SK-N-SH (cell line): Measurements from ENCODE around the gene RXFP3. TPM values are rescaled to one million over a fixed set of nuclear protein-coding genes. Genes with fewer than 3 reads are reported as not detected.

Source experiments
- CTCF ChIA-PET: fragments of 300-600, 350-600 bp; formaldehyde crosslinking; extraction: SDS; loops from one replicate; lab custom pipeline; 2021; lab: Yijun Ruan, JAX
- POLR2A ChIA-PET: fragments of 350-600 bp; sonication (Branson Sonifier 250); formaldehyde crosslinking; extraction: SDS; loops from one replicate; lab custom pipeline; 2020; ENCODE audit warnings: antibody characterized with exemption, inconsistent platforms; lab: Yijun Ruan, JAX
- DNase-seq: peaks from one replicate; pipeline ENCODE4 v3.0.0; 2012
- H2AFZ ChIP-seq: fragments of 200-600 bp; sonication (generic); 2 replicates; pipeline ENCODE4 v1.8.1; 2016; ENCODE audit warnings: antibody characterized with exemption, mild to moderate bottlenecking, low read depth
- H3F3A ChIP-seq: fragments of 200-600 bp; sonication (generic); replicated peaks from 2 replicates; pipeline ENCODE3; 2016; ENCODE audit warnings: antibody characterized with exemption, mild to moderate bottlenecking; ENCODE audit not compliant: insufficient read depth
- H3K27ac ChIP-seq, 2 experiments: fragments of 200-500 bp in 1 of 2; fragments of 200-600 bp in 1 of 2; sonication (Bioruptor generic) in 1 of 2; sonication (generic), shearing (Covaris generic) in 1 of 2; 2 replicates each; pipeline versions ENCODE4 v1.5.1 to v1.6.1; 2014 to 2016; ENCODE audit warnings: low read depth in 2 of 2, inconsistent platforms in 1 of 2, low read length in 1 of 2, mild to moderate bottlenecking in 1 of 2, mixed read lengths in 1 of 2
- H3K27me3 ChIP-seq: fragments of 200-600 bp; sonication (generic), shearing (Covaris generic); 2 replicates; pipeline ENCODE4 v1.6.1; 2016; ENCODE audit warnings: mixed run types; ENCODE audit not compliant: insufficient read depth
- H3K36me3 ChIP-seq, 2 experiments: fragments of 200-500 bp in 1 of 2; fragments of 200-600 bp in 1 of 2; sonication (Bioruptor generic) in 1 of 2; sonication (generic) in 1 of 2; replicated peaks in 1 of 2; 2 replicates each; pipeline versions ENCODE3 to v1.5.1; 2014 to 2016; ENCODE audit warnings: low read length in 1 of 2, mild to moderate bottlenecking in 1 of 2; ENCODE audit not compliant: insufficient read depth in 2 of 2, control insufficient read depth in 1 of 2
- H3K4me1 ChIP-seq, 2 experiments: fragments of 200-500 bp in 1 of 2; fragments of 200-600 bp in 1 of 2; sonication (Bioruptor generic) in 1 of 2; sonication (generic), shearing (Covaris generic) in 1 of 2; 2 replicates each; pipeline versions ENCODE4 v1.5.1 to v1.6.1; 2014 to 2016; ENCODE audit warnings: low read depth in 1 of 2, low read length in 1 of 2, mixed run types in 1 of 2; ENCODE audit not compliant: insufficient read depth in 2 of 2, control insufficient read depth in 1 of 2
- H3K4me2 ChIP-seq: fragments of 200-600 bp; sonication (generic), shearing (Covaris generic); 2 replicates; pipeline ENCODE4 v1.6.1; 2017; ENCODE audit warnings: mixed run types
- H3K4me3 ChIP-seq, 2 experiments: fragments of 200-500 bp in 1 of 2; fragments of 200-600 bp in 1 of 2; sonication (Bioruptor generic) in 1 of 2; sonication (generic), shearing (Covaris generic) in 1 of 2; 2 replicates each; pipeline versions ENCODE4 v1.5.1 to v1.8.1; 2014 to 2016; ENCODE audit warnings: low read depth in 2 of 2, inconsistent platforms in 1 of 2, low read length in 1 of 2, mild to moderate bottlenecking in 1 of 2, mixed read lengths in 1 of 2, moderate library complexity in 1 of 2
- H3K79me2 ChIP-seq: fragments of 200-600 bp; sonication (generic); 2 replicates; pipeline ENCODE4 v1.8.1; 2017; ENCODE audit warnings: mild to moderate bottlenecking; ENCODE audit not compliant: insufficient read depth
- H3K9ac ChIP-seq: fragments of 200-600 bp; sonication (generic); 2 replicates; pipeline ENCODE4 v1.6.1; 2017; ENCODE audit warnings: mixed run types
- H3K9me2 ChIP-seq: fragments of 200-600 bp; sonication (generic); 2 replicates; pipeline ENCODE4 v1.6.1; 2017; ENCODE audit warnings: mixed run types
- H3K9me3 ChIP-seq: fragments of 200-600 bp; sonication (generic); 2 replicates; pipeline ENCODE4 v1.6.1; 2017; ENCODE audit warnings: mixed run types, mild to moderate bottlenecking, moderate library complexity
- H4K20me1 ChIP-seq: fragments of 200-600 bp; sonication (generic); 2 replicates; pipeline ENCODE4 v1.6.1; 2017; ENCODE audit warnings: mild to moderate bottlenecking, mixed run types; ENCODE audit not compliant: insufficient read depth
- CHD2 ChIP-seq: fragments of 150-350 bp; IDR thresholded peaks from 2 replicates; pipeline ENCODE4 v1.6.1; 2018; ENCODE audit warnings: low read length; ENCODE audit not compliant: partially characterized antibody
- EP300 ChIP-seq, 2 experiments: IDR thresholded peaks; 2 replicates each; pipeline versions ENCODE4 v1.4.0 to v1.6.1; 2012; ENCODE audit warnings: borderline replicate concordance in 1 of 2, low read depth in 1 of 2, low read length in 1 of 2
- EZH2phosphoT487 ChIP-seq: fragments of 200-600 bp; sonication (generic); IDR thresholded peaks from 2 replicates; pipeline ENCODE4 v1.6.1; 2017; ENCODE audit warnings: low read depth, mixed run types, mild to moderate bottlenecking, antibody characterized with exemption, moderate library complexity, borderline replicate concordance
- FOSL2 ChIP-seq: IDR thresholded peaks from 2 replicates; pipeline ENCODE4 v1.4.0; 2012; ENCODE audit warnings: low read depth, mild to moderate bottlenecking, moderate library complexity, borderline replicate concordance
- GATA2 ChIP-seq: sonication (generic); formaldehyde crosslinking; IDR thresholded peaks from 2 replicates; pipeline ENCODE4 v1.5.0; 2020; ENCODE audit warnings: mild to moderate bottlenecking, missing genetic modification reagents
- MXI1 ChIP-seq: IDR thresholded peaks from 2 replicates; pipeline ENCODE4 v1.6.1; 2012; ENCODE audit warnings: mild to moderate bottlenecking, low read depth, low read length, improper control_type of control experiment
- POLR2AphosphoS5 ChIP-seq: IDR thresholded peaks from 2 replicates; pipeline ENCODE4 v1.6.1; 2012; ENCODE audit warnings: low read depth, low read length
- RAD21 ChIP-seq: IDR thresholded peaks from 2 replicates; pipeline ENCODE4 v1.6.1; 2012; ENCODE audit warnings: mild to moderate bottlenecking, low read length
- RXRA ChIP-seq: IDR thresholded peaks from 2 replicates; pipeline ENCODE4 v1.4.0; 2012; ENCODE audit warnings: low read depth, mild to moderate bottlenecking, borderline replicate concordance
- SIN3A ChIP-seq: IDR thresholded peaks from 2 replicates; pipeline ENCODE4 v1.6.1; 2012; ENCODE audit warnings: low read depth, mild to moderate bottlenecking, low read length, moderate library complexity, borderline replicate concordance
- TAF1 ChIP-seq: IDR thresholded peaks from 2 replicates; pipeline ENCODE4 v1.6.1; 2012; ENCODE audit warnings: low read depth, mild to moderate bottlenecking, low read length, moderate library complexity, borderline replicate concordance
- TEAD4 ChIP-seq: IDR thresholded peaks from 2 replicates; pipeline ENCODE4 v1.4.0; 2012; ENCODE audit warnings: mild to moderate bottlenecking, borderline replicate concordance; ENCODE audit not compliant: insufficient read depth
- WGBS: methylation state at CpG from one replicate; pipeline ENCODE4 v1.1.6; 2017; ENCODE audit warnings: low lambda C conversion rate; 5-methylcytosine and 5-hydroxymethylcytosine counted together
- polyA plus RNA-seq, 3 experiments: library from polyadenylated mRNA; depleted of rRNA; stranded (reverse); fragments of >200 nt; gene quantifications; 2 replicates each; pipeline ENCODE4 v1.2.3, GENCODE V29; 2012
- TF ChIP-seq, protein P1 (sequence below): IDR thresholded peaks from 2 replicates; pipeline ENCODE4 v1.4.0; 2012; ENCODE audit warnings: low read depth
- TF ChIP-seq, protein P2 (sequence below): IDR thresholded peaks from 2 replicates; pipeline ENCODE4; 2012
- TF ChIP-seq, protein P3 (sequence below): IDR thresholded peaks from 2 replicates; pipeline ENCODE4 v1.6.1; 2012; ENCODE audit warnings: mild to moderate bottlenecking, low read depth, low read length, moderate library complexity
- TF ChIP-seq, protein P4 (sequence below): fragments of 150-350 bp; IDR thresholded peaks from 2 replicates; pipeline ENCODE4 v1.6.1; 2017; ENCODE audit warnings: antibody characterized with exemption, low read length, low read depth, borderline replicate concordance

The RXFP3 gene
- polyA plus RNA-seq, 1 of the 3 experiments (the other 2 are of a cell fraction) = not detected

DNA sequence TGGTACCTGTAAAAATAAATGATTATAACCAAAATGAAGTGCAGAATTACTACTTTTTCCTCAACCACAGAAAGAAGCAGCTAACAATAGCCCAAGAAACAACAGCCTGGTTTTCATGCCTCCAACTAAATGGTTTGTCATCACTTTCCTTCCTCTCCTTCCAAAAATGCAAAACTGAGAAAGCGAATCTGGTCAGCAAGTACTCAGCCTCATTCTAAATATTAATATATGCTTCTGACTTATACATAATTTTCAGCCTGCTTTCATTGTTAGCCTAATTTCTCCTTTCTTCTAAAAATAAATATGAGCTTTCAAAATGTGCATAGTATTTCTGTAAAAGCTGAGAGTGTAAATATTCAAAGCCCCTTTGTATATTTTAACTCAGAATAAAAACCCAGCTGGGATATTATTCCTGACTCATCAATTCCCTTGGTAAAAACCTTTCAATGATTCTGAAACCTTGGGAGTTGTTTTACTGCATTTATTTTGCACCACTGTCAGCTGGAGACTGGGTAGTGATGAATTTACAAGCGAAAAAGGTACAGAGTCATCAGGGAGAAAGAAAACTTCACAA, 21.5 kb downstream of the RXFP3 start (continued):
- no peak for TF ChIP-seq EP300 (IDR thresholded peaks at IDR 0.05; ENCODE audit: borderline replicate concordance in 1 of 2, low read depth in 1 of 2, low read length in 1 of 2)
- TF ChIP-seq, protein P1, sequence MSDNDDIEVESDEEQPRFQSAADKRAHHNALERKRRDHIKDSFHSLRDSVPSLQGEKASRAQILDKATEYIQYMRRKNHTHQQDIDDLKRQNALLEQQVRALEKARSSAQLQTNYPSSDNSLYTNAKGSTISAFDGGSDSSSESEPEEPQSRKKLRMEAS = no peak
- no peak for TF ChIP-seq CHD2
- TF ChIP-seq SIN3A = no peak
- TF ChIP-seq, protein P2, sequence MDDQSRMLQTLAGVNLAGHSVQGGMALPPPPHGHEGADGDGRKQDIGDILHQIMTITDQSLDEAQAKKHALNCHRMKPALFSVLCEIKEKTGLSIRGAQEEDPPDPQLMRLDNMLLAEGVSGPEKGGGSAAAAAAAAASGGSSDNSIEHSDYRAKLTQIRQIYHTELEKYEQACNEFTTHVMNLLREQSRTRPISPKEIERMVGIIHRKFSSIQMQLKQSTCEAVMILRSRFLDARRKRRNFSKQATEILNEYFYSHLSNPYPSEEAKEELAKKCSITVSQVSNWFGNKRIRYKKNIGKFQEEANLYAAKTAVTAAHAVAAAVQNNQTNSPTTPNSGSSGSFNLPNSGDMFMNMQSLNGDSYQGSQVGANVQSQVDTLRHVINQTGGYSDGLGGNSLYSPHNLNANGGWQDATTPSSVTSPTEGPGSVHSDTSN = no peak
- no peak for TF ChIP-seq TEAD4
- TF ChIP-seq, protein P3, sequence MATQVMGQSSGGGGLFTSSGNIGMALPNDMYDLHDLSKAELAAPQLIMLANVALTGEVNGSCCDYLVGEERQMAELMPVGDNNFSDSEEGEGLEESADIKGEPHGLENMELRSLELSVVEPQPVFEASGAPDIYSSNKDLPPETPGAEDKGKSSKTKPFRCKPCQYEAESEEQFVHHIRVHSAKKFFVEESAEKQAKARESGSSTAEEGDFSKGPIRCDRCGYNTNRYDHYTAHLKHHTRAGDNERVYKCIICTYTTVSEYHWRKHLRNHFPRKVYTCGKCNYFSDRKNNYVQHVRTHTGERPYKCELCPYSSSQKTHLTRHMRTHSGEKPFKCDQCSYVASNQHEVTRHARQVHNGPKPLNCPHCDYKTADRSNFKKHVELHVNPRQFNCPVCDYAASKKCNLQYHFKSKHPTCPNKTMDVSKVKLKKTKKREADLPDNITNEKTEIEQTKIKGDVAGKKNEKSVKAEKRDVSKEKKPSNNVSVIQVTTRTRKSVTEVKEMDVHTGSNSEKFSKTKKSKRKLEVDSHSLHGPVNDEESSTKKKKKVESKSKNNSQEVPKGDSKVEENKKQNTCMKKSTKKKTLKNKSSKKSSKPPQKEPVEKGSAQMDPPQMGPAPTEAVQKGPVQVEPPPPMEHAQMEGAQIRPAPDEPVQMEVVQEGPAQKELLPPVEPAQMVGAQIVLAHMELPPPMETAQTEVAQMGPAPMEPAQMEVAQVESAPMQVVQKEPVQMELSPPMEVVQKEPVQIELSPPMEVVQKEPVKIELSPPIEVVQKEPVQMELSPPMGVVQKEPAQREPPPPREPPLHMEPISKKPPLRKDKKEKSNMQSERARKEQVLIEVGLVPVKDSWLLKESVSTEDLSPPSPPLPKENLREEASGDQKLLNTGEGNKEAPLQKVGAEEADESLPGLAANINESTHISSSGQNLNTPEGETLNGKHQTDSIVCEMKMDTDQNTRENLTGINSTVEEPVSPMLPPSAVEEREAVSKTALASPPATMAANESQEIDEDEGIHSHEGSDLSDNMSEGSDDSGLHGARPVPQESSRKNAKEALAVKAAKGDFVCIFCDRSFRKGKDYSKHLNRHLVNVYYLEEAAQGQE = no peak
- TF ChIP-seq POLR2AphosphoS5 = no peak

DNA sequence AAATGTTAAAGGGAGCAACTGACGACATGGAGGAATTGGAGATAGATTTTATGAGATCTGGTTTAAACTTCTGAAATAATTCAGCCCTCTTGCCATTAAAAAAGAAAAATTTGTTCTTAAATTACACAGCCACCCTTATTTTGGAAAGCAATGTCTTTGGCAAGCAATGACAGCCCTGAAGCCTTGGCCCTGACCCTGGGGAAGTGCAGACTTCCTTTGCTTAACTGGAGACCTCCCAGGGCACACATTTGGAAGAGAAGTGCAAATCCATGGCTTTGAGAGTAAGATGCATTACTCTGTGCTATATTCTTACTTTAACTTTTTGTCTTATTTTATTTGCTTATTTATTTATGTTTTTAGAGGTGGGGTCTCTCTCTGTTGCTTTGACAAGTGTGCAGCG, 22.0 kb downstream of the RXFP3 start:
- POLR2A ChIA-PET = no interaction called here
- DNase-seq = no peak
- Histone ChIP-seq H3K9ac (no peak overlapping the region), H3K4me2 (no peak overlapping the region), H3K27ac (no peak overlapping the region), H4K20me1 (no peaks in the 10 kb centered on the region), H3F3A (no peaks in the 10 kb centered on the region), H3K4me1 (no peaks in the 10 kb centered on the region), H3K9me3 (no peaks in the 10 kb centered on the region), H3K9me2 (no peaks in the 10 kb centered on the region), H3K4me3 (no peak overlapping the region), H3K27me3 (no peaks in the 10 kb centered on the region; the same call in 1 of the 2 replicates), H3K36me3 (no peaks in the 10 kb centered on the region), H2AFZ (no peak overlapping the region), H3K79me2 (no peaks in the 10 kb centered on the region)
- 47% methylated on average over 2 of the region's 2 CpGs for WGBS
- CTCF ChIA-PET = no interaction called here
- no peak for TF ChIP-seq RXRA
- TF ChIP-seq EZH2phosphoT487 = no peak
- TF ChIP-seq, protein P4, sequence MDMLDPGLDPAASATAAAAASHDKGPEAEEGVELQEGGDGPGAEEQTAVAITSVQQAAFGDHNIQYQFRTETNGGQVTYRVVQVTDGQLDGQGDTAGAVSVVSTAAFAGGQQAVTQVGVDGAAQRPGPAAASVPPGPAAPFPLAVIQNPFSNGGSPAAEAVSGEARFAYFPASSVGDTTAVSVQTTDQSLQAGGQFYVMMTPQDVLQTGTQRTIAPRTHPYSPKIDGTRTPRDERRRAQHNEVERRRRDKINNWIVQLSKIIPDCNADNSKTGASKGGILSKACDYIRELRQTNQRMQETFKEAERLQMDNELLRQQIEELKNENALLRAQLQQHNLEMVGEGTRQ = no peak
- no peak for TF ChIP-seq MXI1
- TF ChIP-seq GATA2 (CRISPR knock-in tag) = no peak
- no peak for TF ChIP-seq TAF1
- TF ChIP-seq, protein P3 = no peak
- no peak for TF ChIP-seq RAD21
- TF ChIP-seq FOSL2 = no peak
- no peak for TF ChIP-seq SIN3A
- no peak for TF ChIP-seq EP300 (IDR thresholded peaks at IDR 0.05; ENCODE audit: borderline replicate concordance in 1 of 2, low read depth in 1 of 2, low read length in 1 of 2)
